NCI-H524 treated with DMSO at 0.1 percent for 48 hours (cell line): ENCODE data around the gene RPUSD2.

Experiments
- DNase-seq: peaks from one replicate; lab custom pipeline; 2025; lab: John Stamatoyannopoulos, UW

The RPUSD2 gene

DNA sequence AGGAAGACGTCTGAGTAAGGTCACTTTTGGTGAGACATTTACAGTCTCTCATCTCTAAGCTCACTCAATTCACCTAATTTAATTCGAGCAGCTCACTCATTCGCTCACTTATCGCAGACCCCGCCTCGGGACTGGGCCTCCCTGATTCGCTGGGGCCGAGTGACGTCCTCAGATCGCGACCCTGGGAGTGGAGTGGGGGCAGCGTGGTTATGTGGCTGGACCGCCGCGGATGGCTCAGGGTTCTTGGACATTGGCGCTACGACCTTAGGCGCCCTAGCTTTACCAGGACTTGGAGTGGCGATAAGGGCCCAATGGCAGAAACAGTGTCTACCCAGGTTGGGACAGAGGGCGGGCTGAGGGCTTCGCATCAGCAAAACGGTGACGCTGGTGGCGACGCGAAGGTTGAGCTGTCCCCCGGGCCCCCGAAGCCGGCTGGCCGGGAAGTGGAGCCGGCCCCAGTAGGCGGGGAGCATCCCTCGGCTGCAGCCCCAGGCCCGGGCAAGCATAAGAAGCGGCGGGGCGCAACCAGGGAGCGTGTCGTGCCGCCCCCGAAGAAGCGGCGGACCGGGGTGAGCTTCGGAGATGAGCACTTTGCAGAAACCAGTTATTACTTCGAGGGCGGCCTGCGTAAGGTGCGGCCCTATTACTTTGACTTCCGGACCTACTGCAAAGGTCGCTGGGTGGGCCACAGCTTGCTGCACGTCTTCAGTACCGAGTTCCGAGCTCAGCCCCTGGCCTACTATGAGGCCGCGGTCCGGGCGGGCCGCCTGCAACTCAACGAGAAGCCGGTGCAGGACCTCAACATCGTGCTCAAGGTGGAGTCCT lies at the start of gene RPUSD2:
TSS of gene RPUSD2 (plus strand) at position 171 of the 825 bp plus-strand sequence. CDS start at position 210, 39 bp downstream.
- peak; percentile 71 for DNase-seq

DNA sequence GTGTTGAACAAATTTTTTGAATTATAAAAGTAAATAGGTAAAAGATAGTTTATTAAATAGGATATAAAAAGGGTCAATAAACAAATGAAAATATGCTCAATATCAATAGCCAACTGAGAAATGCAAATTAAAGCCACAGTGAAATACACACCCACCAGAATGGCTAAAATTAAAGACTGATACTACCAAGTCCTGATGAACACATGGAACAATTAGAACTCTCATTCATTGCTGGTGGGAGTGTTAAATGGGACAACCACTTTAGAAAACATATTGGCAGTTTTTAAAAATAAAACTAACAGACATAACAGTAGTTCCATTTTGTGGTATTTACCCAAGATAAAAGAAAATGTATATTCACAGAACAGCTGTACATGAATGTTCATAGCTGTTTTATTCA lies 45.5 kb upstream of the RPUSD2 start:
- no peak for DNase-seq

- DNase-seq, result no peak
These were observed 43.2 kb upstream of the RPUSD2 start for GRCh38 chr15:40525855-40526254.

DNA sequence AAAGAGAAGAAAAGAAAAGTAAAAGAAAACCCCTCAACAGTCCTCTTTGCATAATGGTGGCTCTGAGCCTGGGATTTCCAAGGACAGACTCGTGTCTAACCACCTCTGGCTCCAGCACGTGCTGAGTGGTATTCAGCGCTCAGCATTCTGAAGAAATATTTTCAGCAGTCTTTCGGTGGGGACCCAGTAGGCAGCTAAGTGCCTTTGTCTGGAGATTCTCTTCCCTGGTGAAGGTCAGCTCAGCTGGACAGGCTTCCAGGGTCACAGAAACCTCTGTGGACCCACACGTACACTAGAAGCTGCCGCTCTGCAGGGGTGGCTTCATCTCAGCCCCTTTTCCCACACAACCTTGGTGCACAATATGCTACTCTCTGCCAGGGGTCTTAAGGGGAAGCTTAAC lies 40.3 kb upstream of the RPUSD2 start:
- DNase-seq, result no peak

- no peak for DNase-seq
These were observed 35.2 kb upstream of the RPUSD2 start for GRCh38 chr15:40533763-40534364.

DNA sequence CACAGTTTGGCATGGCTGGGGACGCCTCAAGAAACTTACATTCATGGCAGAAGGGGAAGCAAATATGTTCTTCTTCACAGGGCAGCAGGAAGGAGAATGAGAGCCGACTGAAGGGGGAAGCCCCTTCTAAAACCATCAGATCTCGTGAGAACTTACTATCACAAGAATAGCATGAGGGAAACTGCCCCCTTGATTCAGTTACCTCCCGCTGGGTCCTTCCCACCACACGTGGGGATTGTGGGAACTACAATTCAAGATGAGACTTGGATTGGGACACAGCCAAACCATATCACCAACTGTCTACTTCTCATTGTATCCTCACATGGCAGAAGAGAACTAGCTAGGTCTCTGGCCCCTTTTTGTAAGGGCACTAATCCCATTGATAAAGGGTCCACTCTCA lies 34.7 kb upstream of the RPUSD2 start:
- no peak for DNase-seq

DNA sequence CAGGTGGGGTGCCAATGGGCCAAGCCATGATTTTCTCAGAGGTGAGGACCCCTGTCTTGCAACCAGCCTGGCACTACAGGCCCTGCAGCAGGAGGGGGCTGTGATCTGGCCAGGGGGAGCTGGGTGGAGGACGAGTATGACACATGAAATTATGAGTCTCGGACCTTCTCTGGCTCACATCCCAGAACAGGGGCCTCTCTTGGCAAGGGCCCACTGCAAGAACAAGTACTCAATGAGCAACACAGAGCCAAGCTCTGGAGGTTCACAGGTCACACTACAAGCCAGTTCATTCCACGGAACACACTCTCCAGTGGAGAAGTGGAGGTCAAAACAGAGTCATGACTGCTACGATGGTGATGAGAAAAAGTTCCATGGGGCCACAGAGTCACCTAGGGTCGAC lies 32.6 kb upstream of the RPUSD2 start:
- DNase-seq, result no peak

GRCh38 chr15:40538976-40539375 lies 30.1 kb upstream of the RPUSD2 start:
- no peak for DNase-seq

- DNase-seq, result no peak
These were observed 26.0 kb upstream of the RPUSD2 start for GRCh38 chr15:40543082-40543481.

GRCh38 chr15:40543631-40544294 lies 25.3 kb upstream of the RPUSD2 start:
- no peak for DNase-seq

DNA sequence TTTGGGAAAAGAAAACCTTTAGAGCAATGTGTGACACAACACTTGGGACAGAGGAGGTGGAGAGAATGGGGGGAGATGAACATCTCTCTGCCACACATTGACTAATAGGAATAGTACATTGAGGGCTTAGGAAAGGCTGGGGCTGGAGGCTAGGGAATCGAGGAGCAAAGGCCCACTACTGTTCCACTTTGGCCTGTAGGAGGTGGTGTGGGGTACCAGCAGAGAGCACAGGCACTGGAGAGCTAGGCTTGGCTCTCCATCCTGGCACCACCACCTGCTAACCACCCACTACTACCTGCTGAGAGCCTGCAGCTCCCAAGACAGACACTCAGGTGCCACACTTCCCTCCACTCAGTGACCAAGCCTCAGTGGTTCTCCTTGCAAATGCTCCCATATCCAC lies 23.6 kb upstream of the RPUSD2 start:
- no peak for DNase-seq

DNA sequence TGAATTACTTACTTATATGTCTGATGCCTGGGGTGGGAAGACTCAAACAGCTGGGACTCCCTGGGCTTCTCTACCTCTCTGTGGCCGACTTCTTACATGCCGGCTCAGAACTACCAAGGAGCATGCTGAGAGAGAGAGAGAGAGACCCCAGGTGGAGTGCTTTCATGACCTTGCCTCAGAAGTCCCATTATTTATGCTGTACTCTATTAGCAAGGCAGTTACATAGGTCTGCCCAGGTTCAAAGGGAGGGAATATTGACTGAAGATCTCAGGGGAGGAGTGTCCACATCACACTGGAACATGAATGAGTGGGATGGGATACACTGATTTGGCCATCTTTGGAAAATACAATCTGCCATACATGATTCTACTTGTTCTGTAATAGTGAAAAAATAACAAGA lies 20.5 kb upstream of the RPUSD2 start:
- DNase-seq, result no peak

DNA sequence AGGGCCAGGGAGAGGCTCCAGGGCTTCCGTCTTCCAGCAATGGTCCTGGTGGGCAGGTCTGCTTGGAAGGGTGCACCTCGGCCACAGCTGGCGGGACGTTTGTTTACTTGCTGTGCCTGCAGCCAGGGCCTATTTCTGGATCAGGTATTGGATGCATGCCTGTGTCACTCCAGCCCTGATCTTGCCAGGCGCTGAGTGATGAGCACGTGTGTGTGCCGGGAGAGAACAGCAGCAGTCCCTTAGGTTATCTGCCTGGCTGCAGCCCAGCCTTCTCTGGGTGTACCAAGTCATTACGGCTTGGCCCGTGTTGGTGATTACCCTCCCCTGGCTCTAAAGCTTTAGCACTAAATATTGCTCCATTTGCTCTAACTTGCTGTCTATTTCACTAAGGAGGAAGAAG lies 19.2 kb upstream of the RPUSD2 start:
- DNase-seq, result no peak

GRCh38 chr15:40550341-40551037 lies 18.6 kb upstream of the RPUSD2 start:
- DNase-seq, result no peak

DNA sequence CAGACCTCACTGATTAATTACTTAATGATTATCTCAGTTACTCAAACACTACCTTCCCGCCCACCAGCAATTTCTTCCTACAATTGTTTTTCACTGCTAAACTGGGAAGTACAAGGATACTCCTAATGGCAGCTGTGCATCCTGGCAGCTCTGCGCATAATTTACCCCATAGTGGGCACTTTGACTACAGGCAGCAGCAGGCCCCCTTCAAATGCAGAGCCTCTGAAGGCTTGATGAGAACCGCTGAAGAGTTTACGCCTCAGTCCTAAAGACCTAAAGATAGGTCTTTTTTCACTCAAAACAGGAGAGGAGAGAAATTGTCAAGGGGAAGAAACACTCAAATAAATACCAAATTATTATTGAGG lies 15.0 kb upstream of the RPUSD2 start:
- DNase-seq, result no peak

- no peak for DNase-seq
These were observed 13.2 kb upstream of the RPUSD2 start for GRCh38 chr15:40555876-40556275.

DNA sequence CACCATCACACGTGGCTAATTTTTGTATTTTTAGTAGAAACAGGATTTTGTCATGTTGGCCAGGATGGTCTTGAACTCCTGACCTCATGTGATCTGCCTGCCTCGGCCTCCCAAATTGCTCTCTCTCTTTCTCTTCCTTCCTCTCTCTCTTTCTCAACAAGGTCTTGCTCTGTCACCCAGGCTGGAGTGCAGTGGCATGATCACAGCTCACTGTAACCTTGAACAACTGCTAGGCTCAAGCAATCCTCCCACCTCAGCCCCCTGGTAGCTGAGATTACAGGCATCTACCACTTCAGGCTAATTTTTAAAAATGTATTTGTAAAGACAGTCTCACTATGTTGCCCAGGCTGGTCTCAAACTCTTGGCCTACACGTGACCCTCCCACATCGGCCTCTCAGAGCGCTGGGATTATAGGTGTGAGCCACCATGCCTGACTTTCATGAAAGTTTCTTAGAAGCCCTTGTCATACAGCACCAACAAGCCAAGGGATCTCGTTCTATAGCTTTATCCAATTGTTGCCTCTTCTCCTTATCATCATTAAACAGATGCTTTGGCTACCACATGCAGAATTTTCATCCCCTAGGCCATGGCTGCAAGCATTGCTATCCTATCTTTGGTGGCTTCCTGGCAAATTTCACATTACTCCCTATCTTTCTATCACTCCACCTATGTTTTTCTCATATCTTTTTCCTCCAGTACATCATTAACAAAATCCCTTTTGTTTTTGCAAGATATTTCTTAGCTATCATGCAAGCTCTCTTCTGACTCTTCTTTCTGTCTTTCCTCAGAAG lies 10.0 kb upstream of the RPUSD2 start:
- DNase-seq, result no peak

- DNase-seq, result no peak
These were observed 6.4 kb upstream of the RPUSD2 start for GRCh38 chr15:40562691-40563090.

- no peak for DNase-seq
These were observed 5.7 kb upstream of the RPUSD2 start for GRCh38 chr15:40563426-40563825.

- peak; percentile 99 for DNase-seq
These were observed 4.3 kb upstream of the RPUSD2 start, which contains the start of gene CCDC32 for GRCh38 chr15:40564591-40565332. Gene CCDC32, minus strand, starts transcription at chr15:40565042. Its CDS starts 2,027 bp downstream, at chr15:40563015.
